Thyroid gland (tissue), 4 donors: ENCODE measurements around the gene SORCS2. TPM values are rescaled to one million over a fixed set of nuclear protein-coding genes. Genes with fewer than 3 reads are reported as not detected.

Experiments
- DNase-seq, 2 donors: peaks; one replicate each; pipeline ENCODE4 v3.0.0-alpha.2; 2019
- H3K27ac ChIP-seq, 3 donors: fragments of 200-600 bp; sonication (generic); 1 replicate in 2 of 3; 2 replicates in 1 of 3; pipeline ENCODE4 v1.5.1; 2016 to 2019; ENCODE audit warnings: mild to moderate bottlenecking in 1 of 3, moderate library complexity in 1 of 3
- H3K27me3 ChIP-seq: fragments of 200-600 bp; sonication (generic); one replicate; pipeline ENCODE4 v1.5.1; 2019
- H3K36me3 ChIP-seq, 2 donors: fragments of 200-600 bp; sonication (generic); one replicate each; pipeline ENCODE4 v1.5.1; 2016 to 2019
- H3K4me1 ChIP-seq, 2 donors: fragments of 200-600 bp; sonication (generic); one replicate each; pipeline ENCODE4 v1.5.1; 2017 to 2019
- H3K4me3 ChIP-seq, 3 donors: fragments of 200-600 bp; sonication (generic); replicated peaks in 1 of 3; 1 replicate in 2 of 3; 2 replicates in 1 of 3; pipeline ENCODE4 v1.5.1; 2016; ENCODE audit warnings: mild to moderate bottlenecking in 1 of 3
- H3K9me3 ChIP-seq: fragments of 200-600 bp; sonication (generic); one replicate; pipeline ENCODE4 v1.5.1; 2017
- CTCF ChIP-seq, 6 experiments: fragments of 200-600 bp in 3 of 6; fragments of 450-650 bp in 3 of 6; sonication (generic) in 3 of 6; IDR thresholded peaks; one replicate each; pipeline ENCODE4 v1.5.1; 2016 to 2019; ENCODE audit warnings: antibody characterized with exemption in 6 of 6, mild to moderate bottlenecking in 2 of 6, inconsistent platforms in 1 of 6, moderate library complexity in 1 of 6
- POLR2A ChIP-seq, 2 donors: fragments of 450-650 bp; IDR thresholded peaks; one replicate each; pipeline ENCODE4 v1.6.1; 2017; ENCODE audit warnings: antibody characterized with exemption in 2 of 2, mild to moderate bottlenecking in 2 of 2, moderate library complexity in 1 of 2
- WGBS, 2 donors: methylation state at CpG; one replicate each; pipeline ENCODE4 v1.1.5; 2017; 5-methylcytosine and 5-hydroxymethylcytosine counted together
- intact Hi-C: fragments of 100-400 bp; cut with DNase I; formaldehyde crosslinking; loops from one replicate; pipeline ENCODE4 v1.15.1; 2023
- total RNA-seq, 4 donors: library from RNA; depleted of rRNA; stranded (reverse); fragments of >200 nt; gene quantifications; one replicate each; pipeline ENCODE4 v1.2.3, GENCODE V29; 2016

SORCS2 gene
- total RNA-seq, 4 donors from 2014 or later: 1.7 to 13.6 (median 3.6) TPM

- Histone ChIP-seq H3K27me3 (no peaks in the 10 kb centered on the region), H3K27ac (no peak overlapping the region), H3K4me3 (no peak overlapping the region), H3K4me1 (no peaks in the 10 kb centered on the region), H3K9me3 (no peaks in the 10 kb centered on the region), H3K36me3 (no peaks in the 10 kb centered on the region)
- intact Hi-C loops: no loop called here
- 85 to 86% methylated on average over 17 to 20 of the region's 23 CpGs for WGBS, 2 donors
- DNase-seq: no peak
- TF ChIP-seq CTCF (IDR thresholded peaks at IDR 0.05) (no peak), POLR2A (IDR thresholded peaks at IDR 0.05) (no peak)
Observed at GRCh38 chr4:7661066-7661748, 468.9 kb downstream of the SORCS2 start.

GRCh38 chr4:7661846-7662506, 469.6 kb downstream of the SORCS2 start:
- intact Hi-C loops: no loop called here
- H3K4me1 ChIP-seq: no peaks in the 10 kb centered on the region
- WGBS, 2 donors: 68 to 74% methylated on average over 8 to 11 of the region's 13 CpGs
- H3K27ac ChIP-seq: no peak overlapping the region
- DNase-seq: no peak
- H3K4me3 ChIP-seq: no peak overlapping the region
- no peak for TF ChIP-seq POLR2A (IDR thresholded peaks at IDR 0.05)
- TF ChIP-seq CTCF (IDR thresholded peaks at IDR 0.05): no peak
- H3K9me3 ChIP-seq: no peaks in the 10 kb centered on the region
- no peaks in the 10 kb centered on the region for H3K36me3 ChIP-seq
- no peaks in the 10 kb centered on the region for H3K27me3 ChIP-seq

GRCh38 chr4:7662507-7662846, 470.1 kb downstream of the SORCS2 start:
- intact Hi-C loops: no loop called here
- TF ChIP-seq POLR2A (IDR thresholded peaks at IDR 0.05) (no peak), CTCF (IDR thresholded peaks at IDR 0.05) (no peak)
- no peak for DNase-seq
- 93 to 98% methylated on average over 3 of the region's 3 CpGs for WGBS, 2 donors
- no peak overlapping the region for H3K27ac ChIP-seq
- H3K4me3 ChIP-seq: no peak overlapping the region
- no peaks in the 10 kb centered on the region for H3K4me1 ChIP-seq
- no peaks in the 10 kb centered on the region for H3K36me3 ChIP-seq
- no peaks in the 10 kb centered on the region for H3K9me3 ChIP-seq
- no peaks in the 10 kb centered on the region for H3K27me3 ChIP-seq

GRCh38 chr4:7663075-7663541, 470.8 kb downstream of the SORCS2 start:
- Histone ChIP-seq H3K4me3 (no peak overlapping the region), H3K36me3 (no peaks in the 10 kb centered on the region), H3K4me1 (no peaks in the 10 kb centered on the region), H3K27ac (no peak overlapping the region), H3K27me3 (no peaks in the 10 kb centered on the region), H3K9me3 (no peaks in the 10 kb centered on the region)
- no peak for TF ChIP-seq POLR2A (IDR thresholded peaks at IDR 0.05)
- TF ChIP-seq CTCF (IDR thresholded peaks at IDR 0.05): no peak
- intact Hi-C loops: no loop called here
- no peak for DNase-seq
- WGBS, 2 donors: 67 to 79% methylated on average over 2 of the region's 2 CpGs

GRCh38 chr4:7664106-7664505, 471.8 kb downstream of the SORCS2 start:
- TF ChIP-seq POLR2A (IDR thresholded peaks at IDR 0.05) (no peak), CTCF (IDR thresholded peaks at IDR 0.05) (no peak)
- intact Hi-C loops: no loop called here
- Histone ChIP-seq H3K9me3 (no peaks in the 10 kb centered on the region), H3K27me3 (no peaks in the 10 kb centered on the region), H3K4me3 (no peak overlapping the region), H3K36me3 (no peaks in the 10 kb centered on the region), H3K4me1 (no peaks in the 10 kb centered on the region), H3K27ac (no peak overlapping the region)
- no peak for DNase-seq
- WGBS, 2 donors: 89 to 90% methylated on average over 20 of the region's 20 CpGs
